C4-2B (cell line): ENCODE measurements around the gene ZBED4.

Experiments used
- ZFX ChIP-seq: fragments of 450-650 bp; IDR thresholded peaks from 2 replicates; pipeline ENCODE4 v1.6.1; 2017
- TF ChIP-seq, protein P1 (sequence below): fragments of 450-650 bp; conservative IDR thresholded peaks from 2 replicates; pipeline ENCODE4 v1.5.1; 2017; ENCODE audit warnings: mild to moderate bottlenecking

DNA sequence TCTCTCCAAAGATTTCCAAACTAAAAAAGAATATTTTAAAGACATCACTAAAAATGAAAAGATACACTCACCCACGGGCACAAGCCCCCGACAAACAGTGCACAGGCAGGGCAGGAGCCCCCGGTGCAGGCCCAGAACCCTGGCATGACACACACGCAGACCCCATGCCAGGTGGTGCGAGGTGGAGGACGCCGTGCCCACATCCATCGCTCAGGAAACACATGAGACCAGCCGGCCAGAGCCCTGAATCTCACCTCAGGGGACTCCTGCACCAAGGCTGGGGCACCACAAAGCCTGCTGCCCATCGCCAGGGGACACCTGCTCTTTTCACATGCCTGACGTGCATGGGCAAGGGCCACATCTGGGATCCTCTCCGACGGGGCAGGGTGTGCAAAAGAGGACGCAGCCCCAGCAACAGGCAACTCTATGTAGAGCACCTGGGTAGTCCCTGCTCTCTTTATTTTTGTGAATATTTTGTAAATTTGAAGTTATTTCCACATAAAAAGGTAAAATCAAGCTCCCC, 39.4 kb upstream of the ZBED4 start:
- TF ChIP-seq, protein P1, sequence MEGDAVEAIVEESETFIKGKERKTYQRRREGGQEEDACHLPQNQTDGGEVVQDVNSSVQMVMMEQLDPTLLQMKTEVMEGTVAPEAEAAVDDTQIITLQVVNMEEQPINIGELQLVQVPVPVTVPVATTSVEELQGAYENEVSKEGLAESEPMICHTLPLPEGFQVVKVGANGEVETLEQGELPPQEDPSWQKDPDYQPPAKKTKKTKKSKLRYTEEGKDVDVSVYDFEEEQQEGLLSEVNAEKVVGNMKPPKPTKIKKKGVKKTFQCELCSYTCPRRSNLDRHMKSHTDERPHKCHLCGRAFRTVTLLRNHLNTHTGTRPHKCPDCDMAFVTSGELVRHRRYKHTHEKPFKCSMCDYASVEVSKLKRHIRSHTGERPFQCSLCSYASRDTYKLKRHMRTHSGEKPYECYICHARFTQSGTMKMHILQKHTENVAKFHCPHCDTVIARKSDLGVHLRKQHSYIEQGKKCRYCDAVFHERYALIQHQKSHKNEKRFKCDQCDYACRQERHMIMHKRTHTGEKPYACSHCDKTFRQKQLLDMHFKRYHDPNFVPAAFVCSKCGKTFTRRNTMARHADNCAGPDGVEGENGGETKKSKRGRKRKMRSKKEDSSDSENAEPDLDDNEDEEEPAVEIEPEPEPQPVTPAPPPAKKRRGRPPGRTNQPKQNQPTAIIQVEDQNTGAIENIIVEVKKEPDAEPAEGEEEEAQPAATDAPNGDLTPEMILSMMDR, result no peak
- no peak for TF ChIP-seq ZFX
